HG03558 (cell line): ENCODE data around the gene PRCD.

Experiments used
- ATAC-seq: cut with Tn5 transposase; IDR thresholded peaks from one replicate; pipeline ENCODE4 v1.9.1; 2021; ENCODE audit warnings: moderate number of reproducible peaks; ENCODE audit not compliant: unreplicated experiment; ENCODE audit errors: extremely low read depth

Gene PRCD

DNA sequence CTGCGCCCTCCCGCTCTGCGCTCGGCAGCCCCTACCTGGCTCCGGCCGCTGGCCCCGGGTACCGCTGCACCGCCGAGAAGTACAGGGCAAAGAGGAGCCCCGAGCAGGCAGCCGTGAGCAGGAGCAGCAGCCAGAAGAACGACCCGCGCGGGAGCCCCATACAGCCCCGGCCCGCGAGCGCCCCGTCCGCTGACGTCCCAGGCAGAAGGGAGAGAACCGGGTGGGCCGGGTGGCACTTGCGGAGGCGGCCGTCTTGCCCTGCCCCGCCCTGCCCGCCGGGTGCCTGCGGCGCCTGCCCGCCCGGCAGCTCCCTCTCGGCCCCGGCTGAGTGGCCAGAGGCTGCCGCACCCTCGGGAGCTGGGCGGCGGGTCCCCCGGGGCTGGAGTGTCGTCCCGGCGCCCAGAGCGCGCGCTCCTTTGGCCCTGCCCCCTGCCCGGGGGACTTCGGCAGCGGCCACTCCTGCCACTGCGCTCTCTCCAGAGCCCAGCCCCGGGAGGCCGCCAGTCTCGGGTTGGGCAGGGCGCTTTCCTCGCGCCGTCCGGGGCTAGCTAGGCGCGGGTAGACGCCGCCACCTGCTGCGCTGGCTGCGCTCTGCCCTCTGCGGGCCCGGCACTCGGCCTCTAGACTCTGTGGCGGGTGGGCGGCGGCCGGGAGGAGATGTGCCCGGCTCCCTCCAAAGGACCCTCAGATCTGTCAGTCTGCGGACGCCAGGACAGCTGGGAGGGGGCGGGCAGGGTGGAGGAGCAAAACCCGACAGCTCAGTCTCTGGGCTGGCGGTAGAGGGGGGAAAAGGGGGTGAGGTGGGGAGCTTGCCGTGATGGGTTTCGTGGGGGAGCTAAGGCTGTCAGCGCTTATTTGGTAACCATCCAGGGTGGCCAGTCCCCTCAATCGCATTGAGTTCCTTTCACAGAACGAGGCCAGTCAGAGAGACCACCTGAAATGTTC lies 46.1 kb downstream of the PRCD start, which contains the start of gene ST6GALNAC2:
Gene ST6GALNAC2, minus strand, starts transcription at position 212 of the 945 bp plus-strand sequence. Its CDS starts 52 bp downstream, at position 160.
- no peak for ATAC-seq

DNA sequence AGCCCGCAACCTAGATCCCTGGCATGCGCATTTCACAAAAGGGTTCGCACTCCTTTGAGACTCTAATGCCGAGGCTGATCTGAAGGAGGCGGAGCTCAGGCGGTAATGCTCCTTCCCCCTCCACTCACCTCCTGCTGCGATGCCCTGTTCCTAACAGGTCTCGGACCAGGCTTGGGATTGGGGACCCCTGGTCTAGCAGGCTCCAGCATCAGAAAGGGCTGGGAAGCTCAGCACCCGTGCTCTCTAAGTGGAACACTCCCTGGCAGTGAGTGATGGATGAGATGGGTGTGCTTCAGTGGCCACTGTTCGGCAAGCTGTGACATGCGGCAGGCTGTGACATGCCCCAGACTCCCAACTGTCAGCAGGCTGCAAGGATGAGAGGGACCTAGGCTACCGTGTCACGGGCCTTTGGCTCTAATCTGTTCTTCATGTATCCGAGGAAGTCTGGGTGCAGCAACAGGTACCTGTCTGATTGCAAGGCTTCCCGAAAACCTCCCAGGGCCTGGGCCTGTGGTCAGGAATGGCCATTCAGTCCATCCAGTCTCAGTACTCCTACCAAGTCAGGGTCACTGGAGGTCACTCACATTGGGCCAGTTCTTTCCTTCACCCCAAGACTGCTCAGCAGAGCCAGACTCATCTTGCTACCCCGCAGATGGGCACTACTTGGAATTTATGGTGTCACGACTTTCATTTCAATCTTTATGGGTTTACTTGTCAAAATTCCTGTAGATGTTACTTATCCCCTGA lies 47.1 kb downstream of the PRCD start:
- ATAC-seq: no peak

DNA sequence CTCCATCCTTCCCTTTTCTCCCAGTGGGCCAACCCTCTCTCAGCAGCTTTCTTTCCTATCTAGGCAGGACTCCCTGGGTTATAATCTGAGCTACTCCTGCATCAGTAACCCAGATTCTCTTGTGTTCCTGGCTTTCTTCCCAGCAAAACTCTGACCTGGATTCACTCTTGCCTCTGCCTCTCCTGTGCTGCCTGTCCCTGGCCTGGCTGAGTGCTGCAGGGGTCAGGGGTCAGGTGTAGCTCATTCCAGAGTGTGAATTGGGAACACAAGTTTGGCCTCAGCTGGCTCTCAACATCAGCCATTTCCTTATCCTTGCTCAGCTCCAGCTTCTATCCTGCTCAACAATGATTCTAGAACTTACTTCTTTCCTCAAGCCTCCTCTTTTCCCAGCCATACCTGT lies 48.3 kb downstream of the PRCD start:
- no peak for ATAC-seq

DNA sequence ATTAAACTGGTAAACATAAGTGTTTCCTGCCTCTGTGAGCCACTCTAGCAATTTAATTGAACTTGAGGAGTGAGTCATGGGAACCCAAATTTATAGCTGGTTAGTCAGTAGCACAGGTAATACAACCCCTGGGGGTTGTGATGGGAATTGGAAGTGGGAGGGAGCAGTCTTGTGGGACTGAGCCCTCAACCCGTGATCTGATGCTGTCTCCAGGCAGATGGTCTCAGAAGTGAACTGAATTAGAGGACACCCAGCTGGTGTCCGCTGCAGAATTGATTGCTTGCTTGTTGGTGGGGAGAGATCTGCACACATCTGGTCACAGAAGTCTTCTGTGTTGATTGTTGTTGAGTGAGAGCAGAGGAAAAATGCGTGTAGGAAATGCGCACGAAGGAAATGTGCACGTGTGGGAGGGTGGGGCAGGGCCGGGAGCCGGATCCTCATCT lies 53.6 kb downstream of the PRCD start:
- ATAC-seq: no peak

DNA sequence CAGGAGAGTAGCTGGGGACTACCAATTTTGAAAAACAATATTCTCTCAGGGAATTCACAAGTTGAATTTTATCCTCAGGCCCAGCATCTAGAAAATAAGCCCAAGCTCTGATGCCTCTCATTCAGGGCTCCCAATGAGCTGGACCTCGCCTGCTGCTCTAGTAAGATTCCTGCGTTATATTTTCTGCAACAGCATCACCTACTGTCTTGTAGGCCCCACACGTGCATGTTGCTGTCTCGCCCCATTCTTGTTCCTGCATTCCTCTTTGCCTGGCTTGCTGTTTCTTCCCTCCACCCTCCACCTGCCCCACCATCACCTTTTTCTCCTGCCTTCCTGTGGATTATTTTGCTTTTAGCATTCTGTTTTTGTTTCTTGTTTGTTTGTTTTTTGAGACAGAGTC lies 54.1 kb downstream of the PRCD start:
- no peak for ATAC-seq

DNA sequence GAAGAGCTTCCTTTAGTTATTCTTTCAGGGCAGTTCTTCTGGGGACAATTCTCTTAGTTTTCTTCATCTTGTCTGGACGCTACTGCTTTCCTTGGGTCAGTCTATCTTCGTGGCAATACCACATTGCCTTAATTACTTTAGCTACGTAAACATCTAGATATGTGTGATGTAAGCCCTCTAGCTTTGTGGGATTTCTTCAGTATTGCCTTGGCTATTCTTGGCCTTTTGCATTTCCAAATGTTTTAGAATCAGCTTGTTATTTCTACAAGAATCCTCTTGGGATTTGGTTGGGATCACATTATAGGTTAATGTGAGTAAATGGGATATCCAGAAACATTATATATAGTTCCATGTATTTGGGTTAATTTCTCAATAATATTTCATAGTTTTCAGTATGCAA lies 54.8 kb downstream of the PRCD start:
- no peak for ATAC-seq
